Activated T-cell treated with anti-CD3 and anti-CD28 coated beads for 4 hours (primary cell): Measurements from ENCODE around the gene XPNPEP2.
"Not testable (repeated sequence)": the region's sequence is repeated elsewhere in the genome, so short reads cannot be mapped to it uniquely, and the experiment has no call there.

Experiments
- DNase-seq: peaks from one replicate; pipeline ENCODE4 v3.0.0-alpha.2; 2020

Gene XPNPEP2

DNA sequence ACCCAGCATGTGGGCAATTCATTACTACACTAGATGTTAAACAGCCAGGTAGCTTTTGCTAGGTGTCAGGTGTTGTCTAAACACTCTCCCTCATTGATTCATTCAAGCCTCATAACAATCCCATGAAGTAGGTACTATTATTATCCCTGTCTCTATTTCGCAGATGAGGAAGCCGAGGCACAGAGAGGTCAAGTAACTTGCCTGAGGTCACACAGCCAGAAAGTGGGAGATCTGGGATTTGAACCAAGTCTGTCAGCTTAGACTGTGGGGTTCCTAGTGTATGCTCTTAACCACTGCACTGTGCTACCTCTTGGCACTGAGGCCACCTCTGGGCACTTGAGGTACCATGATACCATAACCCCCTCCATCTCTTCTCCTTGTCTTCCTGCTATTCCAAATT lies 17.4 kb upstream of the XPNPEP2 start:
- no peak for DNase-seq

DNA sequence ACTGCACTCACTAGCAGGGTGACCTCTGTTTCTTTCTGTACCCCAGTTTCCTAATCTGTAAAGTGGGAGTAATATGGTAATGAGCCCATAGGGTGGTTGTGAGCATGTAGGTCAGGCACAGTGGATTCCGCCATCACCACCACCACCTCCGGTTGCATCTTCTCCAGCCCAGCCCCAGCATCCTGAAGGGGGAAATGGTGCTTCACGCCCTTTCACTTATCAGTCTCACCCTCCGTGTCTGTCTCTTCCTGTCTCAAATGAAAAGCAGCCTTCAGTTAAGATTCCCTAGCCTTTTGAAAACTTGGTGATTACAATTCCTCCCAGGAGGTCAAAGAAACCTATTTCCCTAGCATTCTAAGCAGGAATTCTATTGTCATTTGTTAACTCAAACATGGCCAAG lies 16.9 kb upstream of the XPNPEP2 start:
- DNase-seq, result no peak

GRCh38 chrX:129723511-129723910 lies 15.3 kb upstream of the XPNPEP2 start:
- DNase-seq, result no peak

- DNase-seq, result no peak
Observed at GRCh38 chrX:129724754-129725153, 14.0 kb upstream of the XPNPEP2 start.

DNA sequence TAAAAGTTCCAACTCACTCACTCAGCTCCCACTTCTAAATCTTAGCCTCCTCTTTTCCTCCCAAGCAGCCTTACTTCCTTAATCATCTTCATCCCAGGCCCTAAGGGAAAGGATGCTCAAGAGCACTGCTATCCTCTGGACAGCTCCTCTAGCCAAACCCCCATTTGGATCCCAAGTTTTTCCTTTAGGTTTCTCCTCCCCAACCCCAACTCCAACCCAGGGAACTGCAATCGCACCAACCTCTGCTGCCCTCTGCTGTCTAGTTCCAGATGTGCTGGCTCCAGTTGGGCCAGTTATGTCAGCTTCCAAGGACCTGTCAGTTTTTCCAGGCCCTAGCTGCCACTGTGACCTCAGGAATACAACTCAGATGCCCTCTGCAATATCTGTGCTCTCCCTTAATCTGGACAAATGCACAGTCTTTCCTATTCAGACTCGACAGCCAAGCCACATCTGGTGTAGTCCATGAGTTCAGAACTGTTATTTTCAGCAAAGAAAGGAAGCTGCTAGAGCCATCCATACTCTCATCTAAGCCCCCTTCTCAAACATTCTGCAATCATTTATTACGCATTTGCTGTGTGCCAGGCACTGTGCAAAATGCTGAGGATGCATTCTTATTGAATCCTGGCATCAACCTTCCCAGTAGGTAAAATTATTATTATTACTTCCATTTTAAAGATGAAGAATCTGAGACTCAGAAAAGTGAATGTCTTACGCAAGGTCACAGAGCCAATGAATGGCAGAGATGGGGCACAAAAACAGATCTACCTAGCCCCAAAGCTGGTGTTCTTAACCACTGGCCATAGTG lies 12.3 kb upstream of the XPNPEP2 start:
- no peak for DNase-seq

DNA sequence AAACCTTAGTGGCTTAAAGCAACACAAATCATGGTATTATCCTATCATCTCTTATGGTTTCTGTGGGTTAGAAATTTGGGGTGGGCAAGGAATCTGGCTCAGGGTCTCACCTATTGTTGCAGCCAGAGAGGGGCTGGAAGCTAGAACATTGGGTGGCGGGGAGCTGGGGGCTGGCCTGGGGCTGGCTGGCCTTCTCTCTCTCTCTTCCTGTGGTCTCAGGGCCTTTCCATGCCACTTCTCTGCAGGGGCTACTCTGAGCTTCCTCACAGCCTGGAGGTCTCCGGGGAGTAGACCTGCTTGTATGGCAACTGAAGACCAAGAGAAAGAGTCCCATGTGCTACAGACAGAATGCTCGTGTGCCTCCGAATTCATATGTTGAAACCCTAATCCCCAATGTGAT lies 10.7 kb upstream of the XPNPEP2 start:
- DNase-seq, result no peak

- DNase-seq, result no peak
Observed at GRCh38 chrX:129731228-129731627, 7.6 kb upstream of the XPNPEP2 start.

DNA sequence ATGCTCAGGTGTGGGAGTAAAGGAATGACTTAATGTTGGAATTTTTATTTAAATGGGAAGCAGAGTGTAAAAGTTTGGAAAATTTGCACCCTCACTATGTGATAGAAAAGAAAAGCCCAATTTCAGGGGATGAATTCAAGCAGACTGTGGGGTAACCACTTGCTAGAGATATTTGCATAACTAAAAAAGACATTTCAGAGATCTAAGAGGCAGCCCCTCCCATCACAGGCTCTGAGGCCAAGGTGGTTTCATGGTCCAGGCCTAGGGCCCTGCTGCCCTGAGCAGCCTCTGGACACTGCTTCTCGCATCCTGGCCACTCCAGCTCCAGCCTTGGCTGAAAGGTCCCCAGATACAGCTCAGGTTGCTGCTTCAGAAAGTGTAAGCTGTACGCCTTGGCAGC lies 5.9 kb upstream of the XPNPEP2 start:
- DNase-seq, result no peak

GRCh38 chrX:129733335-129733734 lies 5.4 kb upstream of the XPNPEP2 start:
- DNase-seq, result no peak

- no peak for DNase-seq
Observed at GRCh38 chrX:129736491-129736890, 2.3 kb upstream of the XPNPEP2 start.

DNA sequence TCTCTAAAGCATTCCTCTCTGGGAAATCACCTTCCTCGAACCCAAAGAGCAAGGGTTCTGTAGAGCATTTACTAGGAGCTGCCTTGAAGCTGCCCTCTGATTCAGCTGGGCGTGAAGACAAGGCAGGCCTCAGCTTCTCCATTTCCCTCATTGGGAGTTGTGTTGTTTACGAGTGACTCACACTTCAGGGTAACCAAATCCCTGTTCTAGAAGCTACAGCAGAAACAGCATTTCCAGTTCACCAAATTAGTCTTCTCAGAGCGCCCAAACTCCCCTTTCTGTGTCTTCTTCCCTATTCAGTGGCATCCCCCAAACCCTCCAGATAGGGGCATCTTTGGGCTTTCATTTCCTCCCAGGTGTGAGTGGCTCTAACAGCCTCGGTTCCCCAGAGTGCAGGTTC lies 863 bp upstream of the XPNPEP2 start:
- no peak for DNase-seq

DNA sequence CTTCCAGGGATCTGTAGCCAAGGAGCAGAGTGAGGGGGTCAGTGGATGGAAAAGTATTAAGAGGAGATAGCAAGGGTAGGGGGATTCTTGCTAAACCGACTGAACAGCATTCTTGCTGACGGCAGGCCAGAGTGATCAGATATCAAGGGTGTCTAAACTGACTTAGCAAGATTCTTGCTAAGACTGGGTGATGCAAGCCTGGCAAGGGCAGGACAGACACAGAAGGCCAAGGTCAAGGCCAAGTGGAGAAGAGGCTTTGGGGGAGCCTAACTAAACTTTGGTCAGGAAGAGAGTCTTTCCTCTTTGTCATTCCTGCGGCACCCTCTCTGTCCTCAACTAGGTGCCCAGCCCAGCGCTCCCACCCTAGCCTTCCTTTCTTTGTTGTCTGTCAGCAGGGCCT lies 799 bp downstream of the XPNPEP2 start:
- DNase-seq, result no peak

DNA sequence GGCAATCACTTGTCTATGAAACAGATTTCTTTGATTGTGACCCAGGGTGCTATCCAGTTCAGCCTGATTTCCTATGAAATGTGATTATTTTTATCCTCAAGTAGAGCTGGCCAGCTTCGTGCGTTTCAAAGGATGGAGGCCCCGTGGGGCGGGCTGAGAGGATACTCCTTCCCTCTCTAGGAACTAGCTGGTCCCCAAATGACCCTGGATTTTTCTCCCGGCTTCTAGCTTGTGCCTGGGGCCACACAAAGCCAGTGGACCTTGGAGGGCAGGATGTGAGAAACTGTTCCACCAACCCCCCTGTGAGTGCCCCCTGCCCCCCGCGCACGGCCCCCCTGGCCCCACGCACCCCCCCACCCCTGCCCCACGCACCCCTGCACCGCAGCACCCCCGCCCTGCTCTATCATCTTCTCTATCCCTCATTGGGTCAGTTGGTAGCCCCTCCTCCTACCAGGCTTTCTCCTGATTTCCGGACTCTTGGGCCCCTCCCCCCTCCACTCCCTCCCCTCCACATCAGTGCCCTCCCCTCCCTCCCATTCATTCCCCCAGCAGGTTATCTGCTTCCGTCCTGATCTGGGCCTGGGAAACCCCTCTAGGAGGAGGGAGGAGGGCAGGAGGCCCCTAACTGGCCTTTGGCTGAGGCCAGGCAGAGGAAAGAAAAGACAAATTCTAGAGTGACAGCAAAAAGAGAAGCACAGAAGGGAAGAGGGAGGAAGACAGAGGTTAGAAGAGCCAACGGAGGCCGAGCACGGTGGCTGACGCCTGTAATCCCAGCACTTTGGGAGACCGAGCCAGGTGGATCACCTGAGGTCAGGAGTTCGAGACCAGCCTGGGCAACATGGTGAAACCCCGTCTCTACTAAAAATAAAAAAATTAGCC lies 3.3 kb downstream of the XPNPEP2 start:
- no peak for DNase-seq

GRCh38 chrX:129742759-129743152 lies 4.0 kb downstream of the XPNPEP2 start:
- DNase-seq, result not testable (repeated sequence)

GRCh38 chrX:129743821-129744220 lies 5.0 kb downstream of the XPNPEP2 start:
- no peak for DNase-seq

DNA sequence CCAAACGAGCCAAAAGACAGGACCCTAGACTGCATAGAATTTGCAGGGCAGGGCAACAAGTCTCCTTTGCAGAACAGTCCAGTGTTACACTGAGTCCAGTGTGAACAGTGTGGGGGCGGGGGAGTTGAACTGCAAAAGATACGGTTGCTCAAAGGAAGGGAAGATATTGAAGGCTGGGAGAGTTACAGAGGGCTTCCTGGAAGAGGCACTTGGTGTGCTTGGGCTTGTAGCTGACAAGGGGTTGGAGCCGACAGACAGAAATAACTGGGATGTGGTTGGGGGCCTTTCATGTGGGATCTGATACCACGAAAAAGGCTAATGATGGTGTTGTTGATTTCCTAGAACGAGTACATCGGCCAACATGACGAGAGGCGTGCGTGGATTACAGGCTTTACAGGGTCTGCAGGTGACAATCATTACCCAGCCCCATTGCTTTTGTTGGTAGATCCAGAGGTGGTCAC lies 6.1 kb downstream of the XPNPEP2 start:
- no peak for DNase-seq

DNA sequence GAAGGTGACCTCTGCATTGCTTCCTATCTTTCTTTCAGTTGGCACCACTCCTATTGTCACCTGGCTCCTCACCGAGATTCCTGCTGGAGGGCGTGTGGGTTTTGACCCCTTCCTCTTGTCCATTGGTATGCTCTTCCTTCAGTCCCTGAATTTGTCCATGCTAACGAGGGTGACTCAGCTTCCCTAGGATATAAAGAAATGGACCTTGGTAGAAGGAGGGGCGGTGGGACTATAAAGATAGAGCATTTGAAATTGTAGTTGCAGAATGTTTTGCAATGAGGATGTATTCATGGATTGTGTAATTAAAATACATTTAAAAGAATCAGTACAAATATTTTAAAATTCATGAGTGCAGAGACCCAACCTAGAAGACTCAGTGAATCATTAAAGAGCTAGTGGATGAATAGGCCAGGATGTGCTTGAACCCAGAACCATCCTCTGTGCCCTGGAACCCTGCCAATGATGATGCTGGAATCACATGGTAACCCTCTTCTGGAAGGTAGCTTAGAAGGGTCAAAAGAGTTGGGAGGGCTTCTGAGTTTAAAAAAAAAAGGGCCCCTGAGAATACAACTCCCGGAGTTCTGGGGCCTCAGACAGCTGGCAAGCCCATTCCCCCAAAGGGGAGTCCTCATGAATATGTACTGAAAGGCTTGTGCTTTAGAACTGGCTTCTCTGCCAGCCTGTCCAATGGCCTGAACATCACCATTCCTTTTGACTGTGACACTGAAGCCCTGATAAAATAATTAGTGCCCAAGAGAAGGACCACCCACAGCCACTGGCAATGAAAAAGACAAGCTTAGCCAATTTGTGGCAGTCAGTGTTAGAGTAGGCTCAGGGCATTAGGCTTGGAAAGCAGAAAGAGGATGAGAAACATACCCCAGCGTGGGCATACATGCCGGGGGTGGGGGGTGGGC lies 8.0 kb downstream of the XPNPEP2 start:
- DNase-seq, result no peak

GRCh38 chrX:129747533-129747932 lies 8.8 kb downstream of the XPNPEP2 start:
- no peak for DNase-seq

- no peak for DNase-seq
Observed at GRCh38 chrX:129748305-129748704, 9.5 kb downstream of the XPNPEP2 start.

- DNase-seq, result no peak
Observed at GRCh38 chrX:129749069-129749468, 10.3 kb downstream of the XPNPEP2 start.

- no peak for DNase-seq
Observed at GRCh38 chrX:129750971-129751370, 12.2 kb downstream of the XPNPEP2 start.

DNA sequence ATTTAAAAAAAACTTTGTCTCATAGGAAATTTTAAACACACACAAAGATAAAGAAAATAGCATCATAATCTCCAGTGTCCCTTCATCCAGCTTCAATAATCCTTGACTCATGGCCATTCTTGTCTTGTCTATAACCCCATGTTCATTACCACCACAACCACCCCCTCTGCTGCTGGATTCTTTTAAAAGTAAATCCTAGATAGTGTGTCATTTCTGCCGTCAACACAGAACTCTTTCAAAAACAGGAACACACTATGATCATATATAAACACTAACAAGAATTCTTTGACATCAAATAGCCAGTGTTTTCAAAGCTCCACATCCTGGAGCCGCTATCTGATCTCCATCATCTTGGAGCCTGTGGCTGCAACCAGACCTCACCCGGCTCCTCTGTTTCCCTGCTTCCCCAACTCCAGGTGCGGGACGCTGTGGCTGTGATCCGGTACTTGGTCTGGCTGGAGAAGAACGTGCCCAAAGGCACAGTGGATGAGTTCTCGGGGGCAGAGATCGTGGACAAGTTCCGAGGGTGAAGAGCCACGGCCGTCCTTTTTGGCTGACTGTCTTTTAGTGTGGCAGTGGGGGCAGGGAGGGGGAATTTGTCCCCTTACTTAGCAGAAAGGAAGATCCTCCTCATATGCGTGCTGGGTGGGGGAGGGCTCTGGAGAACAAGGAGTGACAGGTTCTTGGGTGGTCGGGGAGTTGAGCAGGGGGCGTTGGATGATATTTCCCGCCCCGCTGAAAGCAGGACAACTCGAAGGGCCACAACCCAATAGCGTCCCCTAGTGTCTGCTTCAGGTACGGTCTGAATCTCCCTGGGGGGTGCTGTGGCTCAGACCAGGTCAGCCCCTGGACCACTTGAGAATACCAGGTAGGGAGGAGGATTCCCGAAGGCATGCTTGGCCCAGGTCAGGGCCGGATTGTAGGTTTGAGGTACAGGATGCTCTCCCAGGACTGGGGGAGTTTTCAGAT lies 15.6 kb downstream of the XPNPEP2 start:
- DNase-seq, result no peak
